SU-DHL-6 (cell line): ENCODE data around the gene HIBADH.

Experiments used
- EZH2phosphoT487 ChIP-seq: fragments of 200-600 bp; sonication (generic), shearing (Covaris generic); conservative IDR thresholded peaks from 2 replicates; pipeline ENCODE4 v1.6.1; 2018; ENCODE audit warnings: mild to moderate bottlenecking, antibody characterized with exemption, low read length, moderate library complexity, mixed read lengths
- TF ChIP-seq, protein P1 (sequence below): fragments of 200-600 bp; sonication (generic); IDR thresholded peaks from one replicate; pipeline ENCODE4 v1.5.1; 2017; ENCODE audit warnings: antibody characterized with exemption, mild to moderate bottlenecking, low read length, moderate library complexity; ENCODE audit not compliant: insufficient read depth, poor library complexity, severe bottlenecking

DNA sequence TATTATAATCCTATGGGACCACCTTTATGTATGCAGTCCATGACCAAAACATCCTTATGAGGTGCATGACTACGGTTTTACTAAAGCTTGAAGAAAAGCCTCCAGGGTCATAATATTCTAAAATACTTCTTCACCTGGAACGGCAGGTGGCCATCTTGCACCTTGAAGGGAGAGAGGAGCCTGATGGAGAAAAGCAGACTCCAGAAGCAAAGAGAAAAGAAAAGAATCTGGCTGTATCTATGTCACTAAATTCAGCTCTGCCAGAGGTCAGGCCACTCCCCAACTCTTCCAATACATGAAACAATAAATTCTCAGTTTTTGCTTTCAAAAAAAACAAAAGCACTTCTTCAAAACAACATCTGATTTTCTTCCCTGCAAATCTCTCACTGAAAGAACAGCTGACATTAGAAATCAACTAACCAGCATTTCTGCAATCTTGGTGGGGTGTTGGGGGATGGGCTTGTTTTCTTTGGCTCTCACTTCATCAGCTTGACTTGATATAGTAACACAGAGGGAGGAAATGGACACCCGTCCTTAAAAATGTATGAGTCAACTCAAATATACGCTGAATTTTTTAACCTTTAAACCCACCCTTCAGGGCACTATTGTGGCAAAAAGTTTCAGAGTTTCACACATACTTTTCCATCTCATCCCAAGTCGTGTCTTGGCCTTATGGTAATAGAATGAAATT is 21.7 kb downstream of the HIBADH start:
- TF ChIP-seq, protein P1, sequence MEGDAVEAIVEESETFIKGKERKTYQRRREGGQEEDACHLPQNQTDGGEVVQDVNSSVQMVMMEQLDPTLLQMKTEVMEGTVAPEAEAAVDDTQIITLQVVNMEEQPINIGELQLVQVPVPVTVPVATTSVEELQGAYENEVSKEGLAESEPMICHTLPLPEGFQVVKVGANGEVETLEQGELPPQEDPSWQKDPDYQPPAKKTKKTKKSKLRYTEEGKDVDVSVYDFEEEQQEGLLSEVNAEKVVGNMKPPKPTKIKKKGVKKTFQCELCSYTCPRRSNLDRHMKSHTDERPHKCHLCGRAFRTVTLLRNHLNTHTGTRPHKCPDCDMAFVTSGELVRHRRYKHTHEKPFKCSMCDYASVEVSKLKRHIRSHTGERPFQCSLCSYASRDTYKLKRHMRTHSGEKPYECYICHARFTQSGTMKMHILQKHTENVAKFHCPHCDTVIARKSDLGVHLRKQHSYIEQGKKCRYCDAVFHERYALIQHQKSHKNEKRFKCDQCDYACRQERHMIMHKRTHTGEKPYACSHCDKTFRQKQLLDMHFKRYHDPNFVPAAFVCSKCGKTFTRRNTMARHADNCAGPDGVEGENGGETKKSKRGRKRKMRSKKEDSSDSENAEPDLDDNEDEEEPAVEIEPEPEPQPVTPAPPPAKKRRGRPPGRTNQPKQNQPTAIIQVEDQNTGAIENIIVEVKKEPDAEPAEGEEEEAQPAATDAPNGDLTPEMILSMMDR: no peak
- TF ChIP-seq EZH2phosphoT487: no peak
